HG03066 (cell line): ENCODE data around the gene TPH2.

ENCODE experiments used
- ATAC-seq: cut with Tn5 transposase; IDR thresholded peaks from one replicate; pipeline ENCODE4 v1.9.1; 2021; ENCODE audit warnings: low read depth; ENCODE audit not compliant: unreplicated experiment

TPH2 gene

DNA sequence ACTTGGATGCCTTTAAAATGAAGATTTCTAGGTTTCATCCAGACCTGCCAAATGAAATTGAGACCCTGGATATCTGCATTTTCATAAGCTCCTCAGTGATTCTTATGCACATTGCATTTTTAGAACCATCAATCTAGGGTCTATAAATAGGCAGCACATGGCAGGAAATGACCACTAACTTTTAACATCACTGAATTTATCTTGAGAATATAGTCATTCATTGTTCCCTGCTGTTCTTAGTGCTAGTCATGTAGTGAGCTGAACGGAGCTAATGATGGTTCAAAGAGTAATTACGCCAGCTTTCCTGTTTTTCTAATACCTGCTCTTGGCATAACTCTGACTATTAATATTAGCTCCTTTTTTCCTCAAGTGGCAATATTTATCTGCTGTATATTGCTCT, 91.6 kb downstream of the TPH2 start:
- ATAC-seq: no peak

DNA sequence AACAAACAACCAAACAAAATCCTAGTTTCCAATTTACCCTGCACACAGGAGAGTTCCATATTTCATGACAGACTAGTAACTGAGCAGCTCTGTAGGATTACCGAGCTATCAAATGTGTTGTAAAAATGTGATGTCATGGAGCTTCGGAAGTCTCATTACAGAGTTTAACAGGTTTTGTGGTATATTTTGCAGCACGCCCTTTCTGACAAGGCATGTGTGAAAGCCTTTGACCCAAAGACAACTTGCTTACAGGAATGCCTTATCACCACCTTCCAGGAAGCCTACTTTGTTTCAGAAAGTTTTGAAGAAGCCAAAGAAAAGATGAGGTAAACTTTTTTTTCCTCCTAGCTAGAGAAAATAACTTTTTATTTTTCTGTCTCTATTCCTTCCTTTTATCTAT, 92.4 kb downstream of the TPH2 start:
- ATAC-seq: no peak

DNA sequence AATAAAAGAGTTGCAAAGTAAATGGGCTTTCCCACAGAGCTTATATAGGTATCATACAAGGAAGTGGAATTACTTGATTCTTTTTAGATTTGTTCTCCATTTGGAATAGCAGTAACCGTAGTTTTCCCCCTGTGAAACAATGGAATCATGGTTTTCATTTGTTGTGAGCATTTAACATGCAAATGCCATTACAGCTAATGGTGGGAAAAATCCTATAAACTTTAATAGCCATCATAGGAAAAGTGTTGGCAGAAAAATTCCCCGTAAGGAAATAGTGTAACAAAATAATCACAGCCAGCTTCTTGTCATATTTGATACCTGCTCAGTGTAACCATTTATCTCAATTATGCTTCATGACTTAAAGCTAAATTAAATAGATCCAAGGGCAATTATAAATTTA, 95.3 kb downstream of the TPH2 start:
- ATAC-seq: no peak

DNA sequence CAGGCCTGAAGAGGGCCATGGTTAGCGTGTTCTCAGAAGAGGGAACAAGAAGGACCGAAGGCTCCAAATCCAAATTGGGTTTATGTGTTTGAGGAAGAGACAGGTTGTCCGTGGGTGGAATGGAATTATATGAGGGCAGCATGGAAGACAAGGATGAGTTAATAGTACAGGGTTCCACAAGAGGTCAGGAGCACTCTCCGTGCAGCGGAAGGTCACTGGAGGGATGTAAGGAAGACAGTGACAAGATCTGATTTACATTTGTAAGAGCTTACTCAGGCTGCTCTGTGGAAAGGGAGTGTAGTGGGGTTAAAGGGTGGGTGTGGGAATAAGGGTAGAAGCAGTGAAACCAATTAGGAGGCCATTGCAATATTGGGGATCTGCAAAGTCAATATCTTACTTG, 97.0 kb downstream of the TPH2 start:
- ATAC-seq: no peak

DNA sequence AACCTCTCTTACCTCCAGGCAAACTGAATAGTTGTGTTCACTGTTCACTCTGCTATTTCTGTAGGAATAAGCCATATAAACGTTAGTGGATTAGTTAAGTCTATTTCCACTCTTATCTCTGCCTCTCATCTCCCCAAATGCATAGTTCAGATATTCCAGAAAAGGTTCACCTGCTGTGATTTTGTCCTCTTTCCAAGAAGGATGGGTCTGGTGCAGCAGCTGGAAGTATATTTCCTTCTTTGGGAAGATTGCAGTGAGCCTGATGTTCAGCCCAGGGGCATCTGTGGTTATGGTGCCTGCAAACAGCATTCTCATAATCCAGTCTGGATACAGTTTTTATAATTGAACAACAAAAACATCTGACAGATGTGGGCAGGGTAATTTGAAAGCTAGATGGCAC, 97.7 kb downstream of the TPH2 start:
- ATAC-seq: no peak

DNA sequence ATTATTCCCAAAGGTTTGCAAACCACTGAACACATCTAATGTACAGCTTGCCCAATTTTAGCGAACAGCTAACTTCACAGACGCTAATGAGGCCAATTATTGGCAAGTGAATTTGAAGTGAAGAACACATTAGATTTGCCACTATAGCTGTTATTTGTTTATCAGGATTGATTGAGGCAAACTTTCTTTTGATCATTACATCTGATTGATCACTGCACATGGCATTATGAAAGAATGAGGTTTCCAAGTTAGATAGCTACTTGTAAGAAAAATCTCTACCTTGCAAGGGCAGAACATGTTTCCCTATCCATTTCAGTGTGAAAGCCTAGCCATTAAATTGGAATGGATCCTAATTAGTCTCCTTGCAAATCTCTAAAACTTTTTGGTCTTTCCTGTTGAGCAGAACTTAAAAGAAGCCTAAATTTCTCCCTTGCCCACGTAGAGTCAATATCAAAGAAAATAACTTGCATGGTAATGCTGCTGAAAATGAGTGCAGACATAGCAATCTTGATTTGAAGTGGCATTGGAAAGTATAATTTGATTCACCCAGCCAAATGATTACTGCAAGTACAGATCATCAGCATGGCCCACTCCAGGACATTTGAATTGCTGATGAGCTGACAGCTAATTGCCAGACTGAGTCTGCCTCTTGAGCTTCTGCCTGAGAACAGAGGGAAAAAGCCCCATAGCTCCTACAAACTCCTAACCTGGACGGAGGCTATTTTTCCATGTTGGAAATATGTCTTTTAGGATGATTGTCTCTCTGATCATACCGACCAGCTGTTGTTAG, 98.6 kb downstream of the TPH2 start:
- no peak for ATAC-seq

DNA sequence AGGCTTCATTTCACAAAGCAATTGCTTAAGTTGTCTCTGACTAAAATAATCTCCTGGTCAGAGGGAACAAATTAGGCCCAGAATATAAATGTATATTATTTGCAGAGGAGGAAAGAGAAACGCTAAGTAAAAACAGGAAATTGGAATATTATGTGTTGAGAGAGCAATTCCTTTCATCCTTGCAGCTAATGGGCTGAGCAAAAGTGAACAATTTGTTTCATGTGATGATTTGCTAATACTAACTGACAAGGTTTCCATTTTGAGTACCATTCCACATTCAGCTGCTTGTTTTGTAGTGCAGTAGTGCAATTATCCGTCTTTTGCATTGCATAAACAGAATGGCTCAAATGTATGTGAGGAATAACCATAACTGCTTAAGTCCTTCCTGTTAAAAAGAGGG, 103.2 kb downstream of the TPH2 start:
- no peak for ATAC-seq

DNA sequence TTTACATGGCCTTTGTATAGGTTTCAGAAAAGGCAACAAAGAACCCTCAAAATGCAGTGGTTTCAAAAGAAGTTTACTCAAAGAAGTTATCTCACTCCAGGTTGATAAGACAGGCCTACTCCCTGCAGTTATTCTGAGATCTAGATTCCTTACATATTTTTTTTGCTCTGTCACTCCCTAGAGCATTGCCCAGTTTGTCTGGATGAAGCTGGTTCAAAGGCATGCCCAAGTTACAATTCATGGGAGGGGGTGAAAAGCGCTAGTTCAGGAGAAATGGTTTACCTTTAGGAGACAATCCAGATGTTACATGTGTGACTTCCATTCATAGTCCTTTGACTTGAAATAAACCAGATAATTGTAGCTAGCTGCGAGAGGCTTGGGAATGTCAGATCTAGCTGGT, 115.0 kb downstream of the TPH2 start:
- ATAC-seq: no peak

DNA sequence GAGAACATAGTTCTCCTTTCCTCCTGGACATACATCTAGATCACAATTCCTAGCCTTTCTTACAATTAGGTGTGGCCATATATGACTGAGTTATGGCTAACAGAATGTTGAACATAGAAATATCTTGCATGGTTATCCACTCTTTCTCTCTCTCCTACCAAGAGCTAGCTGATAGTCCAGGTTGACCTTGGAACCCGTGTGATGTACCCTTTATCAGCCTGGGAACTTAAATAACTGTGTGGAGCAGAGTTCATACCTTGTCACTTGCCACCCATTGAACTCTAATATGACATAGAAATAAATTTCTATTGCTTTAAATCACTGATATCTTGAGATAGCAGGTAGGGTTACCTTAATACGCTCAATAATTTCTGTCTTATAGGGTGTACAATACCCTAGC, 115.9 kb downstream of the TPH2 start:
- ATAC-seq: no peak

DNA sequence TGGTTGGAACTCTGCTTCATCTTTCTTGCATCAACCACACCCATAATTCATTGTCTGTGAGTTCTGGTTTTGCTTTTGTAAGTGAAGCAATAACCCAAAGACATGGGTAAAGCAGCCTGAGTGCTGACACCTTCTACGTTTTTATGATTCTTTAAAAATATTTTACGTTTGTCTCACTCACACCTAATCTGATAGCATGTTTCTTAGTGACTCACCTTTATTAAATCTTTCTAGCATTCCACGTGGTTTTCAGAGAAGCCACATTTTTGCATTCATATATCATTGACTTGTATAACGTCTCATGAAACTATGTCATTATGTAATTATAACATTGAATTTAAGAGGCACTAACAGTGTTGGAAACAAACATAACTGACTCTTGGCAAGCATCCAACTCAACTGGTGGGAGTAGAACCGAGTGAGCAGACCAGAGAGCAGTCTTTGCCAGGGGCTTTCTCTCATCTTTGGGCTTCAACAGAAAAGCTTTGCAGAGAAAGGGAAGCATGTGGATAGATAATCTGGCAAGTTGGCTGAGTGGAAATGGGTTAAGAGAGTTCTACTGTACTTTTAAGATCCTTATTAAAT, 118.8 kb downstream of the TPH2 start:
- ATAC-seq: no peak

DNA sequence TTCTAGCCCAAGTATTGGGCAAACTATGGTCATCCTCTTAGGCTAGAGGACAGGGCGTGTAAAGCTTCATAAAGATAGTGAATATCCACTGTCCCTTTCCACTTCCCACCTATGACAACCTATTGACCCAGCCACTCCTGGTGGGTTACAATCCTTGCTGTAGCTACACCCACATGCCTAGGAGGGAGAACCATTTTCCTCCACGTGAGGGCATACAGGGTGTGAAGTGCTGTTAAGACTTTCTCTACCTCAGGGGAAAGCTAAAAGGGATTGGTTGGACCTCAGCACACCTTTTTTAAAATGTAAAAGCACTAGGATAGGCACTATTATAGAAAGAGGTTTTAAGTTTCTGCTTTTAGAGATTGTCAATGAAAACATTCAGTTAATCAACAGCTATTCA, 124.4 kb downstream of the TPH2 start:
- ATAC-seq: no peak

DNA sequence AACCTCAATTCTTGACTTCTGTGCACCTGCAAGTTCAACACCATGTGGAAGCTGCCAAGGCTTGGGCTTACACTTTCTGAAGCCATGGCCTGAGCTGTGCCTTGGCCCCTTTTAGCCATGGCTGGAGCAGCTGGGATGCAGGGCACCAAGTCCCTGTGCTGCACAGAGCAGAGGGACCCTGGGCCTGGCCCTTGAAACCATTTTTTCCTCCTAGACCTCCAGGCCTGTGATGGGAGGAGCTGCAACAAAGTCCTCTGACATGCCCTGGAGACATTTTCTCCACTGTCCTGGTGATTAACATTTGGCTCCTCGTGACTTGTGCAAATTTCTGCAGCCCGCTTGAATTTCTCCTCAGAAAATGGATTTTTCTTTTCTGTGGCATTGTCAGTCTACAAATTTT, 132.4 kb downstream of the TPH2 start:
- no peak for ATAC-seq

DNA sequence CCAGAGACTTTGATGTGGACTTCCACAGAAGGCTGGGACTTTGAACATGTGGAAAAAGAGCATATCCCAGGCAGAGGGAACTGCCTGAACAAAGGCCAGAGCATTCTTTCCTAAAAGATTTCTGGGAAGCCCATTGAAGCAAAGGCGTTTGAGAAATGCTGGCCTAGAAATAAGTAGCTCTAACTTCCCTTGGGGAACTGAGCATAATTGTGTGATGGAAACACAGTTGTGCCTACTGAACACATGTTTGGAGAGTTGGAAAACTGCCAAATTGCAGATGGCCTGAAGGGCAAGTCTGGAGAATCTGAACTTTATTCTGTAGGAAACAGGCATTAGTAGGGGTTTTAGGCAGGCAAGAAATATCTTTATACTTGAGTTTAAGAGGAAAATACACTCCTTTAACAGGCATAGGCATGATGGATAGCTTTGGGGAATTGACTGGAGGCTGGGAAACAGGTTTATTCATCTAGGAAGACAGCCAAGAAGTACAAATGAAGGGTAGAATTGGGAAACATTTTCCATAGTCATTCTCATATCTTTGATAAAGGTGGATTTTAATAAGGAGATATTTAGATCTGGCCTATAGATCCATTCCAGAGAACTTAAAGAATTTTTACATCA, 134.1 kb downstream of the TPH2 start:
- ATAC-seq: no peak

DNA sequence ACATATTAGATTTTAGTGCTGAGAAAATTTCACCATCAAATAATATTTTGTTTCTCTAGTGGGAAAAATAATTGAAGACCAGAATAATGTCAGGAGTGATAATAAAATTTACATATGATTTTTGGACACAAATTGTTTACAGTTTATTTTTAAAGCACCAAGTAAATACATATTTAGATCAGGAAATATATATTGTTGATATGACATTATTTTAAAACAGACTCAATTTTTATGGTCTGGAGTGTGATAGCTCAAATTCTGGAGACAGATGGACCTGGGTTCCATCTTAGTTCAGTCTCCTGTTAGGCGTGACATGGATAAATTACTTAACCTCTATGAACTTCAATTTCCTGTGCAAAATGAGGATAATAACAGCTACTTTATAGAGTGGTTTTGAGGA, 135.4 kb downstream of the TPH2 start:
- no peak for ATAC-seq

DNA sequence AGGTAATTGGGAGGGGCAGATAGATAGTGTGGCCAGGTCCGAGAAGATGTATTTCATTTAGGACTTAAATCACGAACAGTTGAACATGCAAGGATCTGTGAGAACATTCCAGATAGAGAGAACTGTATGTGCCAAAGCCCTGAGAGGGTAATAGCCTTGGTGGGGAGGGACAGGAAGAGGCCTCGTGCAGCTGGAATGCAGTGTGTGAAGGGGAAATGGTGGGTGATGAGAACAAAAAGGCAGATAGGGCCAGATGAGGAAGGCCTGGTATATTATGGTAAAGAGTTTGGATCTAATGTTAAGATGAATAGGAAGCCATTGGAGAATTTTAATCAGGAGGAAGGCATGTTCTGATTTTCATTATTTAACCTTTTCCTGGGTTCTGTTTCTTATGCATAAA, 136.3 kb downstream of the TPH2 start:
- ATAC-seq: no peak

DNA sequence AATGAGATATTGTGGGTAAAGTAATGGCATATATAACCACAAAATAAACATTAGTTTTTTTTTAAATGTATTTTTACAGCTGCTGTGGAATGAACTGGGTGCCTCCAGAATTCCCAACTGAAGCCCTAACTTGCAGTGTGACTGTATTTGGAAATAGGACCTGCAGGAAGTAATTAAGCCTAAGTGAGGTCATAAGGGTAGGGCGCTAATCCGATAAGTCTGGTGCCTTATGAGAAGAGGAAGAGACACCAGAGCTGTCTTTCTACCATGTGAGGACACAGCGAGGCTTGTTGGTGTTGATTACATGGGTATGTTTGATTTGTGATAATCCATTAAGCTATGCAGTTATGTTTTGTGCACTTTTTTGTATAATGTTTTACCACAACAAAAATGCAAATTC, 136.8 kb downstream of the TPH2 start:
- ATAC-seq: no peak

DNA sequence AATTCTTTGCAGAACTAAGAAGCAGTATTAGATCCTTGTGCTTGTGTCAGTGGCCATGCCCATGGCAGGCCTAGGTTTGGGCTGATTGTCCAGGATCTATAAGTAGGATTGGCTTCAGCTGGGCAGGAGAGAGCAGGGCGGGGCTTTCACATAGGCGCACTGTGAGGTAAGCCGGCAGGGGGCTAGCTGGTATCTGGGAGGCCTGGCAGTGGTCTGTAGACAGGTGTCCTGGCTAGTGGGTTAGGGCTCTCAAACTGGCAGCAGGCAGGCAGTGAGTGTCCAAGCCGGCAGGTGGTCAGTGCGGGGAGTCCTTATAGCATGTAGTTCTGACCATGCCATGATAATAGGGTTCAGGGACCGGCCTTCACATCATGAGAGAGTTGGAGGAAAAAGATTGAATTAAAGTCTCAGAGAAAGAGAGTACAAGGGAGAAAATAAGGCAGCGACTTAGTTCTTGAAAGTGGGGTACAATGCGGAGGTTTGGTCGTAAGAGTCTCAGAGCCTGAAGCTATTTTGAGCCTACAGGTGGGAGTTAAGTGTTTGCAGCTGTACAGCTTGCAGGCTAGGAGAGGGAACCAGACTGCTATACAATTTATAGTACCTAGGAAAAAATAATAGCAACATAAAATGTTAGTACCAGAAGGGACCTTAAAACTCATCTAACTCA, 137.4 kb downstream of the TPH2 start:
- no peak for ATAC-seq

DNA sequence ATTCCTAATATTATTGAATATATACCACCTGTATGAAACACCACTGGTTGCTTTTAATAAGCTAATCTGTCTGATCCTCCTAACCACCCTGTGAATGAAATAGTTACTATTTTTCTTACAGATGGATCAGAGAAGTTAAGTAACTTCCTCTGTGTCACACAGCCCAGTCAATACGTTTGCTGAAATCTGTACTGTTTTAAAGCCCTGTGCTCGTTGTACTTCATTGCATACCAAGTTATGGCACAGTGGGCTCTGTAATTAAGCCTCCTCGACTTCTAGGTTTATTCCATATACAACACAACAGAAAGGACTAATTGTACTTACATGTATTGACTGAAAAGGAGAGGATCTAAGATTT, 137.9 kb downstream of the TPH2 start:
- no peak for ATAC-seq

DNA sequence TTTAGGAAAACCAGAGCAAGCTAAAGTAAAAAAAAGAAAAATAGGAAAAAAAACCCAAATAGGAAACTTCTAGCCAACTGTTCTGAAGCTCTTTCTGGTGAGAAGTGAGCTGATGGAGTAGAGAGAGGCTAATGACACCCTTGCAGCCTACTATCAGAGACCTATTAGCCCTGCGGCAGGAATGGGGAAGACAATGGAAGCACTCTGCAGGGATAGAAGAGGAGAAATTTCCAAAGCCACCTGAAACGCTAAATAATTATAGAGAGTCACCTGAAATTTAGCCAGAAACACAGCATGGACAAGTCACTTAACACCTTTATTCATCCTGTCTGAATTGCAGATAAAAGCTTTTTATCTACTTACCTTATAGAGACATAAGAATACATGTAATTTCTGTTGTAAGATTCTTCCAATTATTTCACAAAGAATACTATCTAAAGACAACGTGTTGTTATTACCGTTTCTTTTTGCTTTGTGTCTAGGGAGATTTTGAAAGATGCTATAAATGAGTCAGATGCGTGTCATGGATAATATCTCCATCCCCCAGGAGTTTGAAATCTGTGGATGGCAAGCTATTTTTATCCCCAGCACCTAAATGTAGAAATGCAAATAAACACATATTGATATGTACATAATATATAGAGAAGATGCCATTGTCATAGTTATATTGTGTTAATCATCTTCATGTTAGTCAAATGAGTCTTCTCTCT, 138.6 kb downstream of the TPH2 start:
- no peak for ATAC-seq

DNA sequence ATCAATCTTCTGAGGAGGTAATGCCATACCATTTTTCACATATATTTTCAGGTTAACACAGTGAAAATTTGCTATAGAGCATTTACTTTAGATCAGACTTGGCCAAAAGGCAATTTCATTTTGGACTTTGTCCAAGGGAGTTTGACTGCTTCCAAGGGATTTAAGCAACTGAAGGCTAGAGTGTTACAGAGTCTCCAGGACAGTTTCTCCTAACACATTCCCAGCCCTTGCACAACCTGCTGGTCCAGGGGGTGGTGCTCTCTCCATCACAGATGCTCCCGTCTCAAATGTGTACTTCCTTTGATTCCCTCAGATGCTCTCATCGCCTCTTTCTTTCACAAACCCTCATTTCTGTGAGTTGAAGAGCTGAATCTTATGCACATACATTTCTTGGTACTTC, 143.1 kb downstream of the TPH2 start:
- no peak for ATAC-seq
